NB4 (cell line): Measurements from ENCODE around the gene IL22RA1.

Experiments used
- POLR2A ChIP-seq: IDR thresholded peaks from 2 replicates; pipeline ENCODE4 v1.6.1; 2011; ENCODE audit warnings: mild to moderate bottlenecking; ENCODE audit not compliant: insufficient read length; ENCODE audit errors: extremely low read depth
- TF ChIP-seq, protein P1 (sequence below): IDR thresholded peaks from one replicate; pipeline ENCODE4 v1.5.1; 2012; ENCODE audit warnings: low read depth, low read length
- TF ChIP-seq, protein P2 (sequence below): IDR thresholded peaks from 2 replicates; pipeline ENCODE4 v1.6.1; 2011; ENCODE audit warnings: low read depth, low read length

DNA sequence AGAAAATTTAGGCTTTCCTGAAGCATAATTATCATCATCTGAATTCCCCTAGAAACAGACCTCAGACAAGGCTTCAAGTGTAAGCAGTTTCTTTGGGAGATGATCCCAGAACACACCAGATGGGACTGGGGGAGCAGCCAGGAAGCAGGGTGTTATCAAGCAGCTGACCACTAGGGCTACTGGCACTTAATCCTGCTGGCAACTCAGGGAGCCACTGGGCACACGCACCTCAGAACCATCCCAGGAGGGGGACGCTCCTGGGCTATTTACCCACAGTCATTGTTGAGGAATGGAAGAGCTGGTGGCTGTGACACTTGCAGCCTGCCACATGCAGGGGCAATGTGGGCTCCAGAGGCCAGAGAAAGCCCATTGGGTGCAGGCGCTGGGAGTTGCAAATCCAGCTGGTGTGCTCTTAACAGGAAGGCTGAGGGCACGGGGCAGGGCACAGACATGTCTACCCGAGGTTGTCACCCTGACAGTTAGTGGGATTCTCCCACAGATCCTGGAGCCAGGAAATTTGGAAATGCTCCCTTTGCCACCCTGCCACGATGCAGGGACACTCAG, 15.1 kb upstream of the IL22RA1 start:
- TF ChIP-seq, protein P1, sequence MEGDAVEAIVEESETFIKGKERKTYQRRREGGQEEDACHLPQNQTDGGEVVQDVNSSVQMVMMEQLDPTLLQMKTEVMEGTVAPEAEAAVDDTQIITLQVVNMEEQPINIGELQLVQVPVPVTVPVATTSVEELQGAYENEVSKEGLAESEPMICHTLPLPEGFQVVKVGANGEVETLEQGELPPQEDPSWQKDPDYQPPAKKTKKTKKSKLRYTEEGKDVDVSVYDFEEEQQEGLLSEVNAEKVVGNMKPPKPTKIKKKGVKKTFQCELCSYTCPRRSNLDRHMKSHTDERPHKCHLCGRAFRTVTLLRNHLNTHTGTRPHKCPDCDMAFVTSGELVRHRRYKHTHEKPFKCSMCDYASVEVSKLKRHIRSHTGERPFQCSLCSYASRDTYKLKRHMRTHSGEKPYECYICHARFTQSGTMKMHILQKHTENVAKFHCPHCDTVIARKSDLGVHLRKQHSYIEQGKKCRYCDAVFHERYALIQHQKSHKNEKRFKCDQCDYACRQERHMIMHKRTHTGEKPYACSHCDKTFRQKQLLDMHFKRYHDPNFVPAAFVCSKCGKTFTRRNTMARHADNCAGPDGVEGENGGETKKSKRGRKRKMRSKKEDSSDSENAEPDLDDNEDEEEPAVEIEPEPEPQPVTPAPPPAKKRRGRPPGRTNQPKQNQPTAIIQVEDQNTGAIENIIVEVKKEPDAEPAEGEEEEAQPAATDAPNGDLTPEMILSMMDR = no peak
- TF ChIP-seq POLR2A = no peak
- TF ChIP-seq, protein P2, sequence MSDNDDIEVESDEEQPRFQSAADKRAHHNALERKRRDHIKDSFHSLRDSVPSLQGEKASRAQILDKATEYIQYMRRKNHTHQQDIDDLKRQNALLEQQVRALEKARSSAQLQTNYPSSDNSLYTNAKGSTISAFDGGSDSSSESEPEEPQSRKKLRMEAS = no peak
